ENCODE measurements around the gene ARHGEF28.

Gene ARHGEF28

DNA sequence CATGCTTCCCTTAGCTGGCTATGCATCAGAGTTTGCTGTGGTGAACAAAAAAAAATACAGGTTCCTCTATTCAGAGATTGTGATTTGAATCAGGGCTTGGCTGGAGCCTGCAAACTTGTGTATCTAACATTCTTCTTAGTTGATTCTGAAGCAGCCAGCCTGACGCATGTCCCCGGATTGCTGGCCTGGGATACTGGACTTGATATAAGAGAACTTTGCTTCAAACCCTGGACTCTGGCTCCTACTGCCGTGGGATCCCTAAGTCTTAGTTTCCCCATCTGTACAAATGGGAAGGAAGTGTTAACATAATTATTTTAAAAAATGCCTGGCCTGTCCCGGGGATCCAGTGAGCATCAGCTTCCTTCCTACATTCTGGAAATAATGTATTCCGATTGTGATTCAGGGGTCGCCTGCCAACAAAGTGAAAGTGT is 292.8 kb downstream of the ARHGEF28 start:
- Histone ChIP-seq H4K91ac (ENCODE audit: low read depth, low read length) (no peak overlapping the region), H2AK5ac (ENCODE audit: low read length) (no peak overlapping the region), H3K27me3 (ENCODE audit: insufficient read depth, low read length) (no peaks in the 10 kb centered on the region), H3K4me2 (ENCODE audit: low read length) (no peak overlapping the region), H3K9ac (ENCODE audit: low read length) (no peak overlapping the region), H3K14ac (ENCODE audit: low read length) (no peak overlapping the region), H2AFZ (ENCODE audit: insufficient read depth, low read length, poor library complexity) (no peak overlapping the region), H2BK120ac (ENCODE audit: insufficient read depth, low read length, poor library complexity) (no peak overlapping the region), H3K4me1 (ENCODE audit: control insufficient read depth in 1 of 2, insufficient read depth in 2 of 2, low read length in 2 of 2) (no peaks in the 10 kb centered on the region), H3K23ac (ENCODE audit: low read length) (no peak overlapping the region), H3K79me2 (ENCODE audit: control insufficient read depth, insufficient read depth, low read length, poor library complexity) (no peaks in the 10 kb centered on the region), H3K9me3 (ENCODE audit: insufficient read depth, low read depth, low read length) (no peaks in the 10 kb centered on the region), H3K4ac (ENCODE audit: low read depth, low read length) (no peak overlapping the region), H3K4me3 (ENCODE audit: low read depth, low read length) (no peak overlapping the region), H3K36me3 (ENCODE audit: control insufficient read depth in 1 of 2, insufficient read depth in 2 of 2, low read length in 2 of 2) (no peaks in the 10 kb centered on the region), H4K8ac (ENCODE audit: low read depth, low read length) (no peak overlapping the region), H3K79me1 (ENCODE audit: low read length) (no peaks in the 10 kb centered on the region), H3K18ac (ENCODE audit: low read length) (no peak overlapping the region), H2BK5ac (ENCODE audit: low read depth, low read length, poor library complexity) (no peak overlapping the region), H3K27ac (ENCODE audit: low read depth, low read length) (no peak overlapping the region), H2BK12ac (ENCODE audit: low read length) (no peak overlapping the region), H4K12ac (ENCODE audit: low read depth, low read length) (no peak overlapping the region)
- DNase-seq, result no peak
- no CpG with 5 or more reads among the region's 6 CpGs for WGBS (ENCODE audit: extremely low coverage, insufficient coverage, insufficient read length)

DNA sequence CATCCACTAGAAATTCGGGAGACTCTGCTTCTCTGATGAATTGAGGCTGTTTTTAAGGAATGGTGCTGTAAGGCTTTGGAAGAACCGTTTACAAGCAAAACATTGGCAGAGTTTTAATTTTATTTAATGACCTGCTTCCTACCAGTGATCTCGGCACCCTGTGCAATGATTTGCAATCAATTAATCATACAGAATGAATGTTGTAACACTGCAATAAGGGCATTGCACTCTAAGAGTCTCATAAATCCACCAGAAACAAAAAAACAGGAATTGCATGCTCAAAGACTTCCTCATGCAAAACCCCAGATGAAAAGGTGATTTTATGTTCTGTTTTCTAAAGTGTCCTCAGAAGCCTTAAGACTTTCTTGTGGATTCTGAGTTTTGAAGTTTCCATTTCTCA is 295.7 kb downstream of the ARHGEF28 start:
- Histone ChIP-seq H3K9ac (ENCODE audit: low read length) (no peak overlapping the region), H2AFZ (ENCODE audit: insufficient read depth, low read length, poor library complexity) (no peak overlapping the region), H3K4ac (ENCODE audit: low read depth, low read length) (no peak overlapping the region), H2AK5ac (ENCODE audit: low read length) (no peak overlapping the region), H3K23ac (ENCODE audit: low read length) (no peak overlapping the region), H3K27ac (ENCODE audit: low read depth, low read length) (no peak overlapping the region), H3K4me1 (ENCODE audit: control insufficient read depth in 1 of 2, insufficient read depth in 2 of 2, low read length in 2 of 2) (no peaks in the 10 kb centered on the region), H3K14ac (ENCODE audit: low read length) (no peak overlapping the region), H2BK5ac (ENCODE audit: low read depth, low read length, poor library complexity) (no peak overlapping the region), H3K36me3 (ENCODE audit: control insufficient read depth in 1 of 2, insufficient read depth in 2 of 2, low read length in 2 of 2) (no peaks in the 10 kb centered on the region), H3K18ac (ENCODE audit: low read length) (no peak overlapping the region), H3K9me3 (ENCODE audit: insufficient read depth, low read depth, low read length) (no peaks in the 10 kb centered on the region), H3K79me2 (ENCODE audit: control insufficient read depth, insufficient read depth, low read length, poor library complexity) (no peaks in the 10 kb centered on the region), H2BK12ac (ENCODE audit: low read length) (no peak overlapping the region), H3K4me3 (ENCODE audit: low read depth, low read length) (no peak overlapping the region), H3K4me2 (ENCODE audit: low read length) (no peak overlapping the region), H2BK120ac (ENCODE audit: insufficient read depth, low read length, poor library complexity) (no peak overlapping the region), H4K91ac (ENCODE audit: low read depth, low read length) (no peak overlapping the region), H4K8ac (ENCODE audit: low read depth, low read length) (no peak overlapping the region), H4K12ac (ENCODE audit: low read depth, low read length) (no peak overlapping the region), H3K27me3 (ENCODE audit: insufficient read depth, low read length) (no peaks in the 10 kb centered on the region), H3K79me1 (ENCODE audit: low read length) (no peaks in the 10 kb centered on the region)
- DNase-seq, result no peak
- no CpG with 5 or more reads among the region's 3 CpGs for WGBS (ENCODE audit: extremely low coverage, insufficient coverage, insufficient read length)

DNA sequence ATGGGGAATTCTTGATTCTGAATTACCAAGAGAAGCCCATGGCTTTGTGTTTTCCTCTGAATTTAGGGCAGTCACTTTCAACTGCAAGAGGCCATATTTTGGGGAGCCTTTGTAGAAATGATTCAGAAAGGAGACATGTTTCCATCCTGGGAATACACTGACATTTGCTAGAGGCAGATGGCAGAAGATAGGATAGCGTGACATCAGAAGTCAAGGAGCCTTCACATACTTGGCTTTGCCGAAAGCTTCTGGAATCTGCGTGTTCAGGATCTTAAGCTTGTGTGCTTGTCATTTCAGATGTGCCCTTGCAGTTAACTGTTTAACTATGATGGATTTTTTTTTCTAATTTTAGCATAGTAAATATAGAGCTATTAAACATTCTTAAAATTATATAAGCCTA is 296.2 kb downstream of the ARHGEF28 start:
- no peak overlapping the region for H3K4me2 ChIP-seq (ENCODE audit: low read length)
- no peak overlapping the region for H3K14ac ChIP-seq (ENCODE audit: low read length)
- H2BK12ac ChIP-seq (ENCODE audit: low read length), result no peak overlapping the region
- no peak overlapping the region for H3K4me3 ChIP-seq (ENCODE audit: low read depth, low read length)
- no peak overlapping the region for H4K8ac ChIP-seq (ENCODE audit: low read depth, low read length)
- DNase-seq, result peak in 1 of 2 donors; percentile 38
- no peak overlapping the region for H3K27ac ChIP-seq (ENCODE audit: low read depth, low read length)
- no peaks in the 10 kb centered on the region for H3K79me1 ChIP-seq (ENCODE audit: low read length)
- no peaks in the 10 kb centered on the region for H3K9me3 ChIP-seq (ENCODE audit: insufficient read depth, low read depth, low read length)
- H3K36me3 ChIP-seq (ENCODE audit: control insufficient read depth in 1 of 2, insufficient read depth in 2 of 2, low read length in 2 of 2), result no peaks in the 10 kb centered on the region
- H3K23ac ChIP-seq (ENCODE audit: low read length), result no peak overlapping the region
- no peaks in the 10 kb centered on the region for H3K79me2 ChIP-seq (ENCODE audit: control insufficient read depth, insufficient read depth, low read length, poor library complexity)
- no peak overlapping the region for H2BK120ac ChIP-seq (ENCODE audit: insufficient read depth, low read length, poor library complexity)
- no CpG with 5 or more reads among the region's 3 CpGs for WGBS (ENCODE audit: extremely low coverage, insufficient coverage, insufficient read length)
- H3K9ac ChIP-seq (ENCODE audit: low read length), result no peak overlapping the region
- H2AK5ac ChIP-seq (ENCODE audit: low read length), result no peak overlapping the region
- H4K12ac ChIP-seq (ENCODE audit: low read depth, low read length), result no peak overlapping the region
- H4K91ac ChIP-seq (ENCODE audit: low read depth, low read length), result no peak overlapping the region
- no peaks in the 10 kb centered on the region for H3K27me3 ChIP-seq (ENCODE audit: insufficient read depth, low read length)
- no peak overlapping the region for H3K18ac ChIP-seq (ENCODE audit: low read length)
- H3K4ac ChIP-seq (ENCODE audit: low read depth, low read length), result no peak overlapping the region
- H3K4me1 ChIP-seq (ENCODE audit: control insufficient read depth in 1 of 2, insufficient read depth in 2 of 2, low read length in 2 of 2), result no peaks in the 10 kb centered on the region
- no peak overlapping the region for H2BK5ac ChIP-seq (ENCODE audit: low read depth, low read length, poor library complexity)
- no peak overlapping the region for H2AFZ ChIP-seq (ENCODE audit: insufficient read depth, low read length, poor library complexity)

DNA sequence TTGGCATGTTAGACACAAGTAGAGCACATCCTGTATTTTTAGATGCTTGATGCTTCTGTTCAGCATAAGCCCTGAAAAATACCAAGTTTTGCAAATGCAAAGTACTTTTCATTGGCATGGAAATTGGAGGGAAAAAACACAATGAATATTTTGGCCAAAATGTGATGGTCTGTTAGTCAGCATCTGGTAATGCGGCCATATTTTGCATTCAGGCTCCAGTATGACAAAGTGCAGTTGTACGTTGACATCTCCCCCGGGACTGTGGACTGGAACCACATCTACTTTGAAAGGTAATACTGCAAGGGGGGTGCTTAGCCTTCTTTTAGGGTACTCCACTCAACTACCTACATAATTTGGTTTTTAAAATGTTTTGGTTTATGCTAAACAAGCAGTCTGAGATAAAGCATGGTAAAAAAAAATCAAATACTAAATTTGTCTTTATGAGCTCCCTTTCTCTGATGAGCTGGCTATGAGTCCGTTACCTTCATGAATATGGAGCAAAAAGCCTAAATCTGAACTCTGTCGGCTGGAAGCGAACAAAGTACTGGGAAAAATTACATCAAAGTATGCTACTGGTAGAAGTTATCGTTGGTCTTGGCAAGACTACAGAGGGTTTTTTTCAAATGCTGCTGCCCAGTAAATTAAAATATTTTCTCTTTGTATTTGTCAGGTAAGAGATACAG is 297.0 kb downstream of the ARHGEF28 start:
- Histone ChIP-seq H3K23ac (ENCODE audit: low read length) (no peak overlapping the region), H3K4me2 (ENCODE audit: low read length) (no peak overlapping the region), H3K9me3 (ENCODE audit: insufficient read depth, low read depth, low read length) (no peaks in the 10 kb centered on the region), H2BK120ac (ENCODE audit: insufficient read depth, low read length, poor library complexity) (no peak overlapping the region), H3K79me1 (ENCODE audit: low read length) (no peaks in the 10 kb centered on the region), H3K27me3 (ENCODE audit: insufficient read depth, low read length) (no peaks in the 10 kb centered on the region), H3K4ac (ENCODE audit: low read depth, low read length) (no peak overlapping the region), H3K9ac (ENCODE audit: low read length) (no peak overlapping the region), H3K14ac (ENCODE audit: low read length) (no peak overlapping the region), H3K18ac (ENCODE audit: low read length) (no peak overlapping the region), H4K8ac (ENCODE audit: low read depth, low read length) (no peak overlapping the region), H2AFZ (ENCODE audit: insufficient read depth, low read length, poor library complexity) (no peak overlapping the region), H4K12ac (ENCODE audit: low read depth, low read length) (no peak overlapping the region), H4K91ac (ENCODE audit: low read depth, low read length) (no peak overlapping the region), H3K4me1 (ENCODE audit: control insufficient read depth in 1 of 2, insufficient read depth in 2 of 2, low read length in 2 of 2) (no peaks in the 10 kb centered on the region), H3K27ac (ENCODE audit: low read depth, low read length) (no peak overlapping the region), H2BK5ac (ENCODE audit: low read depth, low read length, poor library complexity) (no peak overlapping the region), H2AK5ac (ENCODE audit: low read length) (no peak overlapping the region), H3K4me3 (ENCODE audit: low read depth, low read length) (no peak overlapping the region), H3K36me3 (ENCODE audit: control insufficient read depth in 1 of 2, insufficient read depth in 2 of 2, low read length in 2 of 2) (no peaks in the 10 kb centered on the region), H2BK12ac (ENCODE audit: low read length) (no peak overlapping the region), H3K79me2 (ENCODE audit: control insufficient read depth, insufficient read depth, low read length, poor library complexity) (no peaks in the 10 kb centered on the region)
- no CpG with 5 or more reads among the region's 7 CpGs for WGBS (ENCODE audit: extremely low coverage, insufficient coverage, insufficient read length)
- no peak for DNase-seq

All from trophoblast cell (in vitro differentiated cells and primary cell).